ENCODE data around the gene EGR4.
"Not testable (repeated sequence)": the region's sequence is repeated elsewhere in the genome, so short reads cannot be mapped to it uniquely, and the experiment has no call there.

Gene EGR4

GRCh38 chr2:73262691-73263429 is 30.5 kb downstream of the EGR4 start:
- not testable (repeated sequence) for DNase-seq

- DNase-seq = no peak
Measured at GRCh38 chr2:73262108-73262651, 31.2 kb downstream of the EGR4 start.

GRCh38 chr2:73260338-73260984 is 32.9 kb downstream of the EGR4 start:
- DNase-seq = no peak

GRCh38 chr2:73259704-73260337 is 33.5 kb downstream of the EGR4 start:
- no peak for DNase-seq

- no peak for DNase-seq
Measured at GRCh38 chr2:73259276-73259675, 34.1 kb downstream of the EGR4 start.

GRCh38 chr2:73258913-73259215 is 34.5 kb downstream of the EGR4 start:
- no peak for DNase-seq

- DNase-seq = no peak
Measured at GRCh38 chr2:73258186-73258912, 35.0 kb downstream of the EGR4 start.

- no peak for DNase-seq
Measured at GRCh38 chr2:73257425-73258125, 35.8 kb downstream of the EGR4 start.

GRCh38 chr2:73257021-73257420 is 36.3 kb downstream of the EGR4 start:
- no peak for DNase-seq

- DNase-seq = no peak
Measured at GRCh38 chr2:73256618-73256922, 36.8 kb downstream of the EGR4 start.

GRCh38 chr2:73255907-73256617 is 37.3 kb downstream of the EGR4 start:
- no peak for DNase-seq

- DNase-seq = no peak
Measured at GRCh38 chr2:73255007-73255644, 38.2 kb downstream of the EGR4 start.

GRCh38 chr2:73254343-73255006 is 38.9 kb downstream of the EGR4 start:
- no peak for DNase-seq

- DNase-seq = no peak
Measured at GRCh38 chr2:73253901-73254300, 39.4 kb downstream of the EGR4 start.

GRCh38 chr2:73253400-73253799 is 39.9 kb downstream of the EGR4 start:
- no peak for DNase-seq

GRCh38 chr2:73252238-73253027 is 40.9 kb downstream of the EGR4 start:
- DNase-seq = no peak

- peak; percentile 32 for DNase-seq
Measured at GRCh38 chr2:73250872-73251846, 42.2 kb downstream of the EGR4 start.

- DNase-seq = no peak
Measured at GRCh38 chr2:73249636-73250035, 43.7 kb downstream of the EGR4 start.

GRCh38 chr2:73246850-73247249 is 46.5 kb downstream of the EGR4 start:
- no peak for DNase-seq

All from NCI-H2029 (cell line).